Spleen (tissue), 11 donors: Measurements from ENCODE around the gene RNF215. TPM values are rescaled to one million over a fixed set of nuclear protein-coding genes. Genes with fewer than 3 reads are reported as not detected.

Source experiments
- DNase-seq: peaks from one replicate; pipeline ENCODE4 v3.0.0-alpha.2; 2020
- H3K27ac ChIP-seq, 8 donors: fragments of 200-600 bp; sonication (generic) in 7 of 8; 1 replicate in 4 of 8; 2 replicates in 4 of 8; pipeline versions ENCODE4 v1.5.0 to v1.8.0; 2016 to 2021; ENCODE audit warnings: inconsistent platforms in 4 of 8, mild to moderate bottlenecking in 4 of 8, moderate library complexity in 1 of 8
- H3K27me3 ChIP-seq, 7 donors: fragments of 200-600 bp; sonication (generic) in 6 of 7; replicated peaks in 1 of 7; 1 replicate in 4 of 7; 2 replicates in 3 of 7; pipeline versions ENCODE4 v1.5.0 to v1.8.0; 2016 to 2021; ENCODE audit warnings: inconsistent platforms in 3 of 7, mild to moderate bottlenecking in 1 of 7
- H3K36me3 ChIP-seq, 6 donors: fragments of 200-600 bp; sonication (generic) in 5 of 6; 1 replicate in 4 of 6; 2 replicates in 2 of 6; pipeline versions ENCODE4 v1.5.0 to v1.8.0; 2016 to 2021; ENCODE audit warnings: inconsistent platforms in 2 of 6
- H3K4me1 ChIP-seq, 6 donors: fragments of 200-600 bp; sonication (generic) in 5 of 6; 1 replicate in 3 of 6; 2 replicates in 3 of 6; pipeline versions ENCODE4 v1.5.0 to v1.8.0; 2016 to 2021; ENCODE audit warnings: inconsistent platforms in 3 of 6
- H3K4me3 ChIP-seq, 8 donors: fragments of 200-600 bp; sonication (generic) in 7 of 8; 1 replicate in 4 of 8; 2 replicates in 4 of 8; pipeline versions ENCODE4 v1.5.0 to v1.8.0; 2016 to 2021; ENCODE audit warnings: inconsistent platforms in 4 of 8, mild to moderate bottlenecking in 4 of 8, moderate library complexity in 2 of 8
- H3K9me3 ChIP-seq, 8 donors: fragments of 200-600 bp; sonication (generic) in 7 of 8; 1 replicate in 4 of 8; 2 replicates in 4 of 8; pipeline versions ENCODE4 v1.5.0 to v1.8.0; 2016 to 2021; ENCODE audit warnings: inconsistent platforms in 4 of 8
- CTCF ChIP-seq, 11 experiments: fragments of 200-600 bp in 7 of 11; fragments of 450-650 bp in 4 of 11; sonication (generic) in 4 of 11; IDR thresholded peaks in 8 of 11; conservative IDR thresholded peaks in 3 of 11; 1 replicate in 7 of 11; 2 replicates in 4 of 11; pipeline versions ENCODE4 v1.4.0 to v1.8.0; 2016 to 2021; ENCODE audit warnings: antibody characterized with exemption in 11 of 11, inconsistent platforms in 4 of 11, mild to moderate bottlenecking in 1 of 11
- POLR2A ChIP-seq, 3 donors: fragments of 450-650 bp; IDR thresholded peaks; one replicate each; pipeline ENCODE4 v1.5.1; 2017; ENCODE audit warnings: antibody characterized with exemption in 3 of 3, mild to moderate bottlenecking in 1 of 3
- POLR2AphosphoS5 ChIP-seq, 3 donors: sonication (generic); formaldehyde crosslinking; IDR thresholded peaks; one replicate each; pipeline ENCODE4 v1.5.1; 2017; ENCODE audit warnings: antibody characterized with exemption in 3 of 3
- WGBS, 5 donors: extraction: QIAGEN DNeasy Blood & Tissue Kit in 3 of 5; methylation state at CpG; one replicate each; pipeline versions ENCODE4 v1.1.5 to v1.1.7; 2013 to 2018; 5-methylcytosine and 5-hydroxymethylcytosine counted together
- intact Hi-C: fragments of 100-400 bp; cut with DNase I; formaldehyde crosslinking; loops from one replicate; pipeline ENCODE4 v1.15.0; 2023; ENCODE audit warnings: low total_unique reads
- polyA plus RNA-seq, 3 donors: library from polyadenylated mRNA; stranded (reverse); fragments of 200-250 nt; gene quantifications; one replicate each; pipeline ENCODE4 v1.2.1, GENCODE V29; 2013
- total RNA-seq, 7 donors: library from RNA; depleted of rRNA in 3 of 7; stranded (reverse); fragments of >200 nt in 3 of 7; fragmentation: NEBNext Ultra II Directional in 4 of 7; extraction: Animal tissue kit (Norgen Biotek cat#: 25700) in 4 of 7; gene quantifications; one replicate each; pipeline versions ENCODE4 v1.1.0 to v1.2.1, GENCODE V29; 2016 to 2021
- donor health status: healthy with polysubstance abuse.
- donor health status: DM: no; HTN: no; CAD: no; lungs with moderate emphysema.
- donor health status: DM: no; HTN: no; CAD: no.
- donor health status: Bipolar disorder and iron deficiency.
- donor health status: healthy.
- donor health status: DM: no; HTN: no; CAD: no.
- donor health status: DM: yes; HTN: yes; CAD: no.

Gene RNF215
- total and polyA plus RNA-seq, 10 donors: 6.5 to 19.5 (median 12.8) TPM

- H3K4me1 ChIP-seq: no peaks in the 10 kb centered on the region
- no peaks in the 10 kb centered on the region for H3K27me3 ChIP-seq
- H3K36me3 ChIP-seq: peaks cover 0 to 55% (median 6%) of the 10 kb centered on the region in 6 donors
- no peak for DNase-seq
- no peak overlapping the region for H3K4me3 ChIP-seq
- TF ChIP-seq CTCF (IDR thresholded peaks at IDR 0.05 in 8 of 11, conservative IDR thresholded peaks at IDR 0.05 in 3 of 11): no peak
- no peak for TF ChIP-seq POLR2A (IDR thresholded peaks at IDR 0.05)
- TF ChIP-seq POLR2AphosphoS5 (IDR thresholded peaks at IDR 0.05): no peak
- intact Hi-C loops: no loop called here
- WGBS, 5 donors: 81 to 91% (median 86%) methylated on average over 3 of the region's 3 CpGs
- no peaks in the 10 kb centered on the region for H3K9me3 ChIP-seq
- no peak overlapping the region for H3K27ac ChIP-seq
These were observed 24.6 kb upstream of the RNF215 start for GRCh38 chr22:30411780-30412179.

DNA sequence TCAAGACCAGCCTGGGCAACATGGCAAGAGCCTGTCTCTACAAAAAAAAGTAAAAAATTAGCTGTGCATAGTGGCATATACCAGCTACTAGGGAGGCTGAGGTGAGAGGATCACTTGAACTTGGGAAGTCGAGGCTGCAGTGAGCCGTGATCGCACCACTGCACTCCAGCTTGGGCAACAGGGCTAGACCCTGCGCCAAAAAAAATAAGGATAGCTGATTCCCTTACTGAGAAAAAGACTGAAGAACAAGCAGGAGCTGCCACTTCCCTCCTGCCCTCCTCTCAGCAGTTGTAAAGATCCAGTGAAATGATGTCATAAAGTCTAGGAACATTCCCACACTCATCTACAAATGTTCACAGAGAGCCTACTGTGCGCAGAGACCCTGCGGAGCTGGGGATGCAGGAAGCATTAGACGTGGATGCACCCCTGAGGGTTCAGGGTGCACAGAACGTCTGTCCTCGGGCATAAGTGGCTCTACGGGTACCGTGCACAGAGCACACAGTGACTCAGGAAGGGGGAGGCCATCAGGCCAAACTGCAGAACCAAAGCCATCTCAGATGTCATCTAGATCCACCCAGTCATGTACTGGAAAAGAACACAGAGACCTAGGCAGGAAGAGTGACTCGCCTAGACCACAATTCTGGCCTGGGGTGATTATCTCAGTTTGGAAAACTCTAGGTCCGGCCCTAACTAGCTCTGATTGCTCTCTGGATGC is 21.3 kb upstream of the RNF215 start:
- intact Hi-C loops: no loop called here
- TF ChIP-seq CTCF (IDR thresholded peaks at IDR 0.05 in 8 of 11, conservative IDR thresholded peaks at IDR 0.05 in 3 of 11) (no peak), POLR2A (IDR thresholded peaks at IDR 0.05) (no peak), POLR2AphosphoS5 (IDR thresholded peaks at IDR 0.05) (no peak)
- Histone ChIP-seq H3K9me3 (no peaks in the 10 kb centered on the region), H3K27me3 (no peaks in the 10 kb centered on the region), H3K4me1 (no peaks in the 10 kb centered on the region), H3K36me3 (peaks cover 0 to 34% (median 0%) of the 10 kb centered on the region in 6 donors), H3K4me3 (no peak overlapping the region), H3K27ac (no peak overlapping the region)
- DNase-seq: no peak
- 74 to 83% (median 80%) methylated on average over 13 of the region's 13 CpGs for WGBS, 5 donors

DNA sequence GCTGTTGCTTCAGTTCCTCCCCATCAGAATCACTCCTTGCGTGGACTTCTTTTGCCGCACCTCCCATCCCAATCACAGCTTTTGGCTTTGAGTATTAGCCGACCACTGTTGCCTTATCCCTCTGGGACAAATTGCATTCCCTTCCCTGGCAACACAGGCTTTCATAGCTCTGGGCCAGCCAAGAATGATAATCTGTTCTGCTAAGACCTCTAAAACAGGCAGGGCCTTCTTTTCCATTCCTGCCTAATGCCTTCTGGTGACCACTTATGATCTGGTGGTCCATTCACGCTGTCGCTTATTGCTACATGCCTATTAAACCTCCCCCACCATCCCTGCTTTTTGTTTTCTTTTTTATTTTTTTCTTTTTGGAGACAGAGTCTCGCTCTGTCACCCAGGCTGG is 19.2 kb upstream of the RNF215 start:
- H3K27ac ChIP-seq: no peak overlapping the region
- no peaks in the 10 kb centered on the region for H3K4me1 ChIP-seq
- H3K4me3 ChIP-seq: no peak overlapping the region
- peaks cover 0 to 34% (median 0%) of the 10 kb centered on the region in 6 donors for H3K36me3 ChIP-seq
- intact Hi-C loops: no loop called here
- H3K27me3 ChIP-seq: no peaks in the 10 kb centered on the region
- TF ChIP-seq POLR2AphosphoS5 (IDR thresholded peaks at IDR 0.05) (no peak), POLR2A (IDR thresholded peaks at IDR 0.05) (no peak), CTCF (IDR thresholded peaks at IDR 0.05 in 8 of 11, conservative IDR thresholded peaks at IDR 0.05 in 3 of 11) (no peak)
- DNase-seq: no peak
- H3K9me3 ChIP-seq: no peaks in the 10 kb centered on the region
- 79 to 98% (median 89%) methylated on average over 6 of the region's 6 CpGs for WGBS, 5 donors

- no peak for DNase-seq
- WGBS, 5 donors: 53 to 82% (median 65%) methylated on average over 4 of the region's 4 CpGs
- intact Hi-C loops: no loop called here
- Histone ChIP-seq H3K27ac (no peak overlapping the region), H3K27me3 (no peaks in the 10 kb centered on the region), H3K9me3 (no peaks in the 10 kb centered on the region), H3K4me1 (no peaks in the 10 kb centered on the region), H3K36me3 (peaks cover 0 to 31% (median 0%) of the 10 kb centered on the region in 6 donors), H3K4me3 (no peak overlapping the region)
- no peak for TF ChIP-seq POLR2A (IDR thresholded peaks at IDR 0.05)
- TF ChIP-seq POLR2AphosphoS5 (IDR thresholded peaks at IDR 0.05): no peak
- no peak for TF ChIP-seq CTCF (IDR thresholded peaks at IDR 0.05 in 8 of 11, conservative IDR thresholded peaks at IDR 0.05 in 3 of 11)
These were observed 18.5 kb upstream of the RNF215 start for GRCh38 chr22:30405731-30406130.
